Gastrocnemius medialis (tissue), 4 donors: ENCODE data around the gene CCBE1.

Source experiments
- POLR2A ChIP-seq, 2 donors: fragments of 450-650 bp; IDR thresholded peaks; one replicate each; pipeline ENCODE4 v1.6.1; 2017; ENCODE audit warnings: antibody characterized with exemption in 2 of 2, mild to moderate bottlenecking in 2 of 2, moderate library complexity in 2 of 2
- TF ChIP-seq, protein P1 (sequence below), 5 experiments: fragments of 450-650 bp in 3 of 5; fragments of 200-600 bp in 2 of 5; sonication (generic) in 2 of 5; IDR thresholded peaks in 4 of 5; conservative IDR thresholded peaks in 1 of 5; 1 replicate in 4 of 5; 2 replicates in 1 of 5; pipeline ENCODE4 v1.5.1; 2016 to 2019; ENCODE audit warnings: antibody characterized with exemption in 5 of 5, mild to moderate bottlenecking in 3 of 5, moderate library complexity in 3 of 5

- no peak for TF ChIP-seq POLR2A (IDR thresholded peaks at IDR 0.05)
- TF ChIP-seq, protein P1, sequence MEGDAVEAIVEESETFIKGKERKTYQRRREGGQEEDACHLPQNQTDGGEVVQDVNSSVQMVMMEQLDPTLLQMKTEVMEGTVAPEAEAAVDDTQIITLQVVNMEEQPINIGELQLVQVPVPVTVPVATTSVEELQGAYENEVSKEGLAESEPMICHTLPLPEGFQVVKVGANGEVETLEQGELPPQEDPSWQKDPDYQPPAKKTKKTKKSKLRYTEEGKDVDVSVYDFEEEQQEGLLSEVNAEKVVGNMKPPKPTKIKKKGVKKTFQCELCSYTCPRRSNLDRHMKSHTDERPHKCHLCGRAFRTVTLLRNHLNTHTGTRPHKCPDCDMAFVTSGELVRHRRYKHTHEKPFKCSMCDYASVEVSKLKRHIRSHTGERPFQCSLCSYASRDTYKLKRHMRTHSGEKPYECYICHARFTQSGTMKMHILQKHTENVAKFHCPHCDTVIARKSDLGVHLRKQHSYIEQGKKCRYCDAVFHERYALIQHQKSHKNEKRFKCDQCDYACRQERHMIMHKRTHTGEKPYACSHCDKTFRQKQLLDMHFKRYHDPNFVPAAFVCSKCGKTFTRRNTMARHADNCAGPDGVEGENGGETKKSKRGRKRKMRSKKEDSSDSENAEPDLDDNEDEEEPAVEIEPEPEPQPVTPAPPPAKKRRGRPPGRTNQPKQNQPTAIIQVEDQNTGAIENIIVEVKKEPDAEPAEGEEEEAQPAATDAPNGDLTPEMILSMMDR (IDR thresholded peaks at IDR 0.05 in 4 of 5, conservative IDR thresholded peaks at IDR 0.05 in 1 of 5): no peak
Observed at GRCh38 chr18:59456657-59457056, 240.6 kb downstream of the CCBE1 start.
